H1 (cell line): Measurements from ENCODE around the gene SMIM35. TPM values are rescaled to one million over a fixed set of nuclear protein-coding genes. Genes with fewer than 3 reads are reported as not detected.

Experiments used
- CTCF ChIA-PET: fragments of 300-600 bp; sonication (Branson Sonifier 250); formaldehyde crosslinking; loops from one replicate; lab custom pipeline; 2021; ENCODE audit not compliant: partially characterized antibody; lab: Charles Lee
- POLR2A ChIA-PET: fragments of 300-600 bp; sonication (Branson Sonifier 250); formaldehyde crosslinking; loops from one replicate; lab custom pipeline; 2021; ENCODE audit warnings: inconsistent platforms; ENCODE audit not compliant: partially characterized antibody; lab: Charles Lee
- DNase-seq, 2 experiments: peaks; one replicate each; pipeline versions ENCODE4 v3.0.0 to v3.0.0-alpha.2; 2010 to 2022; ENCODE audit warnings: low spot score in 2 of 2, low read depth in 1 of 2, mixed read lengths in 1 of 2
- FAIRE-seq: peaks from 2 replicates; lab custom pipeline; 2011; peaks lifted over from hg19 to GRCh38; lab: Jason Lieb, UNC
- H2AFZ ChIP-seq: 2 replicates; pipeline ENCODE4 v1.8.1; 2012; ENCODE audit warnings: low read length, inconsistent platforms
- H2AK5ac ChIP-seq: 2 replicates; pipeline ENCODE4 v1.6.1; 2013; ENCODE audit warnings: low read depth, low read length
- H2BK120ac ChIP-seq: replicated peaks from 2 replicates; pipeline ENCODE3; 2013; ENCODE audit warnings: low read depth, low read length, inconsistent platforms
- H2BK12ac ChIP-seq: 2 replicates; pipeline ENCODE4 v1.6.1; 2013; ENCODE audit warnings: low read depth, low read length
- H2BK15ac ChIP-seq: 2 replicates; pipeline ENCODE4 v1.6.1; 2013; ENCODE audit warnings: low read length
- H2BK20ac ChIP-seq: 2 replicates; pipeline ENCODE4 v1.6.1; 2013; ENCODE audit warnings: low read length
- H2BK5ac ChIP-seq: 2 replicates; pipeline ENCODE4 v1.6.1; 2013; ENCODE audit warnings: low read depth, low read length
- H3K14ac ChIP-seq: 2 replicates; pipeline ENCODE4 v1.6.1; 2013; ENCODE audit warnings: inconsistent platforms; ENCODE audit not compliant: insufficient read length
- H3K18ac ChIP-seq: 2 replicates; pipeline ENCODE4 v1.6.1; 2013; ENCODE audit warnings: low read length; ENCODE audit errors: extremely low read depth
- H3K23ac ChIP-seq: 2 replicates; pipeline ENCODE4 v1.6.1; 2013; ENCODE audit warnings: inconsistent platforms; ENCODE audit not compliant: insufficient read length
- H3K23me2 ChIP-seq: 2 replicates; pipeline ENCODE4 v1.6.1; 2013; ENCODE audit warnings: low read depth, low read length
- H3K27ac ChIP-seq: 2 replicates; pipeline ENCODE4 v1.6.1; 2011; ENCODE audit warnings: low read depth, low read length, inconsistent platforms
- H3K27me3 ChIP-seq, 4 experiments: replicated peaks in 1 of 4; 1 replicate in 1 of 4; 2 replicates in 3 of 4; pipeline versions ENCODE4 v1.6.1 to v1.8.1; 2011 to 2013; ENCODE audit warnings: low read length in 3 of 4, mild to moderate bottlenecking in 3 of 4, inconsistent platforms in 2 of 4, mixed read lengths in 2 of 4, moderate library complexity in 1 of 4; ENCODE audit not compliant: control insufficient read depth in 3 of 4, insufficient read depth in 3 of 4; ENCODE audit errors: extremely low read depth in 1 of 4
- H3K36me3 ChIP-seq, 4 experiments: 2 replicates each; pipeline versions ENCODE4 v1.6.1 to v1.8.1; 2011 to 2013; ENCODE audit warnings: mild to moderate bottlenecking in 4 of 4, low read length in 3 of 4, moderate library complexity in 2 of 4, control low read depth in 1 of 4, inconsistent platforms in 1 of 4; ENCODE audit not compliant: insufficient read depth in 4 of 4, control insufficient read depth in 2 of 4
- H3K4ac ChIP-seq: replicated peaks from 2 replicates; pipeline ENCODE3; 2013; ENCODE audit warnings: low read length, low read depth, mixed read lengths, inconsistent platforms; ENCODE audit not compliant: insufficient read length
- H3K4me1 ChIP-seq, 4 experiments: replicated peaks in 1 of 4; 1 replicate in 1 of 4; 2 replicates in 3 of 4; pipeline versions ENCODE4 v1.6.1 to v1.8.1; 2011 to 2013; ENCODE audit warnings: low read length in 3 of 4, inconsistent platforms in 2 of 4, mixed read lengths in 1 of 4; ENCODE audit not compliant: insufficient read depth in 4 of 4, control insufficient read depth in 3 of 4
- H3K4me2 ChIP-seq, 2 experiments: 2 replicates each; pipeline versions ENCODE4 v1.6.1 to v1.8.1; 2011 to 2013; ENCODE audit warnings: low read depth in 2 of 2, low read length in 2 of 2, control low read depth in 1 of 2, inconsistent platforms in 1 of 2, mild to moderate bottlenecking in 1 of 2; ENCODE audit not compliant: insufficient read depth in 1 of 2
- H3K4me3 ChIP-seq, 4 experiments: fragments of 200-600, 300-600 bp in 1 of 4; sonication (generic), shearing (Covaris generic), sonication (Bioruptor Twin) in 1 of 4; 2 replicates each; pipeline versions ENCODE4 v1.5.1 to v1.8.1; 2011 to 2016; ENCODE audit warnings: low read length in 4 of 4, low read depth in 3 of 4, control low read depth in 2 of 4, inconsistent platforms in 2 of 4, mild to moderate bottlenecking in 2 of 4, mixed read lengths in 1 of 4, moderate library complexity in 1 of 4; ENCODE audit not compliant: insufficient read depth in 2 of 4; ENCODE audit errors: extremely low read depth in 1 of 4
- H3K56ac ChIP-seq: replicated peaks from 2 replicates; pipeline ENCODE3; 2013; ENCODE audit warnings: low read depth, mild to moderate bottlenecking, mixed read lengths, low read length, inconsistent platforms; ENCODE audit not compliant: insufficient read length
- H3K79me1 ChIP-seq: 2 replicates; pipeline ENCODE4 v1.6.1; 2013; ENCODE audit warnings: low read depth, low read length, control low read depth
- H3K79me2 ChIP-seq, 2 experiments: 2 replicates each; pipeline versions ENCODE4 v1.6.1 to v1.8.1; 2012 to 2013; ENCODE audit warnings: low read length in 2 of 2, mild to moderate bottlenecking in 2 of 2, inconsistent platforms in 1 of 2; ENCODE audit not compliant: insufficient read depth in 2 of 2, control insufficient read depth in 1 of 2
- H3K9ac ChIP-seq, 4 experiments: replicated peaks in 1 of 4; 1 replicate in 1 of 4; 2 replicates in 3 of 4; pipeline versions ENCODE4 v1.6.1 to v1.8.1; 2011 to 2013; ENCODE audit warnings: low read depth in 3 of 4, low read length in 3 of 4, control low read depth in 2 of 4, mild to moderate bottlenecking in 2 of 4, moderate library complexity in 2 of 4, inconsistent platforms in 1 of 4; ENCODE audit errors: extremely low read depth in 1 of 4
- H3K9me3 ChIP-seq, 2 experiments: 2 replicates each; pipeline versions ENCODE4 v1.6.1 to v1.8.1; 2012 to 2013; ENCODE audit warnings: mild to moderate bottlenecking in 2 of 2, moderate library complexity in 2 of 2, control low read depth in 1 of 2, inconsistent platforms in 1 of 2, low read depth in 1 of 2, low read length in 1 of 2, mixed read lengths in 1 of 2; ENCODE audit not compliant: insufficient read depth in 2 of 2
- H4K20me1 ChIP-seq, 2 experiments: replicated peaks in 1 of 2; 2 replicates each; pipeline versions ENCODE3 to v1.8.1; 2011 to 2013; ENCODE audit warnings: inconsistent platforms in 2 of 2, low read length in 2 of 2, mild to moderate bottlenecking in 1 of 2; ENCODE audit not compliant: insufficient read depth in 2 of 2, control insufficient read depth in 1 of 2
- H4K5ac ChIP-seq: 2 replicates; pipeline ENCODE4 v1.6.1; 2013; ENCODE audit warnings: low read length, low read depth, mixed read lengths, inconsistent platforms; ENCODE audit not compliant: insufficient read length
- H4K8ac ChIP-seq: 2 replicates; pipeline ENCODE4 v1.8.0; 2013; ENCODE audit warnings: mild to moderate bottlenecking, moderate library complexity, low read length, inconsistent platforms; ENCODE audit not compliant: insufficient read depth; ENCODE audit errors: extremely low read depth
- H4K91ac ChIP-seq: replicated peaks from 2 replicates; pipeline ENCODE3; 2013; ENCODE audit warnings: low read length, mixed read lengths, inconsistent platforms; ENCODE audit not compliant: insufficient read length
- CBX8 ChIP-seq: fragments of 300-800, 300-1000 bp; sonication (generic); IDR thresholded peaks from 2 replicates; pipeline ENCODE4 v1.7.1; 2016; ENCODE audit warnings: low read depth, low read length, borderline replicate concordance
- CEBPB ChIP-seq: IDR thresholded peaks from 2 replicates; pipeline ENCODE4 v1.6.1; 2012; ENCODE audit warnings: low read depth, low read length
- CREB1 ChIP-seq: IDR thresholded peaks from 2 replicates; pipeline ENCODE4 v1.6.1; 2012; ENCODE audit warnings: inconsistent platforms
- E2F6 ChIP-seq: IDR thresholded peaks from 2 replicates; pipeline ENCODE4 v1.6.1; 2012; ENCODE audit warnings: inconsistent platforms
- FOSL1 ChIP-seq: IDR thresholded peaks from 2 replicates; pipeline ENCODE4 v1.6.1; 2011; ENCODE audit warnings: mild to moderate bottlenecking, low read depth, low read length, moderate library complexity; ENCODE audit not compliant: insufficient read depth
- MAFK ChIP-seq: IDR thresholded peaks from 2 replicates; pipeline ENCODE4 v1.6.1; 2012; ENCODE audit warnings: low read depth, mild to moderate bottlenecking, improper control_type of control experiment, low read length
- POU5F1 ChIP-seq: IDR thresholded peaks from 2 replicates; pipeline ENCODE4 v1.6.1; 2011; ENCODE audit warnings: low read depth, mild to moderate bottlenecking, low read length, moderate library complexity
- RFX5 ChIP-seq: IDR thresholded peaks from 2 replicates; pipeline ENCODE4 v1.6.1; 2011; ENCODE audit warnings: low read depth, low read length, improper control_type of control experiment, borderline replicate concordance
- TCF12 ChIP-seq: IDR thresholded peaks from 2 replicates; pipeline ENCODE4 v1.6.1; 2011; ENCODE audit warnings: low read depth, mild to moderate bottlenecking, low read length
- WGBS, 2 experiments: shearing (Covaris generic) in 1 of 2; methylation state at CpG; one replicate each; pipeline versions ENCODE4 v1.1.6 to v1.1.7; 2013 to 2015; ENCODE audit warnings: low lambda C conversion rate in 2 of 2, mixed read lengths in 2 of 2, inconsistent platforms in 1 of 2, low coverage in 1 of 2, missing lambda C conversion rate in 1 of 2; ENCODE audit not compliant: insufficient replicate concordance in 2 of 2, insufficient coverage in 1 of 2, insufficient read length in 1 of 2; ENCODE audit errors: extremely low coverage in 1 of 2, missing lambda C conversion rate in 1 of 2; 5-methylcytosine and 5-hydroxymethylcytosine counted together
- polyA plus RNA-seq, 7 experiments: library from polyadenylated mRNA; depleted of rRNA in 3 of 7; stranded (reverse) in 5 of 7; unstranded in 2 of 7; fragments of >200 nt in 5 of 7; fragments of 200-250 nt in 2 of 7; gene quantifications; 1 replicate in 5 of 7; 2 replicates in 1 of 7; 4 replicates in 1 of 7; pipeline versions ENCODE4 v1.2.1 to v1.2.3, GENCODE V29; 2011 to 2013; ENCODE audit warnings: missing spikeins in 2 of 7, mixed read lengths in 2 of 7
- total RNA-seq: library from RNA; stranded (reverse); fragmentation: NEBNext Ultra II Directional; extraction: Animal tissue kit (Norgen Biotek cat#: 25700); gene quantifications from 2 replicates; pipeline ENCODE4 v1.2.1, GENCODE V29; 2021

SMIM35 gene
- total and polyA plus RNA-seq, 2 of the 8 experiments (the other 6 are each of a cell fraction or from before 2014, with no cell fraction given) = not detected

GRCh38 chr11:117973503-117973860 lies 113.3 kb downstream of the SMIM35 start:
- Histone ChIP-seq H2AFZ (no peak overlapping the region), H3K56ac (no peak overlapping the region), H4K91ac (no peak overlapping the region), H2AK5ac (no peak overlapping the region), H2BK12ac (no peak overlapping the region), H2BK20ac (no peak overlapping the region), H3K79me1 (no peaks in the 10 kb centered on the region), H4K20me1 (no peaks in the 10 kb centered on the region), H3K4ac (no peak overlapping the region), H3K23ac (no peak overlapping the region), H3K23me2 (no peaks in the 10 kb centered on the region), H2BK120ac (no peak overlapping the region), H3K9ac (no peak overlapping the region), H3K27ac (no peak overlapping the region), H3K18ac (no peak overlapping the region), H4K5ac (no peak overlapping the region), H3K4me2 (no peak overlapping the region), H3K9me3 (no peaks in the 10 kb centered on the region), H3K4me3 (no peak overlapping the region), H4K8ac (no peak overlapping the region), H3K79me2 (no peaks in the 10 kb centered on the region), H2BK15ac (no peak overlapping the region), H2BK5ac (no peak overlapping the region), H3K4me1 (no peaks in the 10 kb centered on the region), H3K14ac (no peak overlapping the region), H3K27me3 (peaks cover 0 to 2% (median 0%) of the 10 kb centered on the region in 4 experiments; a peak in 1 of 7 replicates), H3K36me3 (no peaks in the 10 kb centered on the region)
- WGBS, 2 experiments = 94% methylated on average over 4 of the region's 4 CpGs; no CpG with 5 or more reads in 1 of the 2 experiments
- FAIRE-seq (no peak), DNase-seq (no peak)
- TF ChIP-seq E2F6 = no peak
- TF ChIP-seq FOSL1 = no peak
- TF ChIP-seq CBX8 = no peak
- no peak for TF ChIP-seq RFX5
- TF ChIP-seq CEBPB = no peak
- TF ChIP-seq MAFK = no peak
- no peak for TF ChIP-seq CREB1
- no peak for TF ChIP-seq TCF12
- no peak for TF ChIP-seq POU5F1
- POLR2A ChIA-PET = interaction anchor here (0.6 kb wide), 1 partner anchor 12 kb away, joined by 3 read pairs; no protein-coding TSS in a partner anchor
- CTCF ChIA-PET = interaction anchor here (0.9 to 1.7 kb wide), 4 partner anchors 20 to 27 kb away, joined by 3 to 6 read pairs (median 4); no protein-coding TSS in a partner anchor
